GM19193 (cell line): ENCODE results near the gene JAZF1.

ENCODE experiments used
- POLR2A ChIP-seq: IDR thresholded peaks from 4 replicates; pipeline ENCODE4 v1.6.1; 2011; ENCODE audit not compliant: insufficient read depth, insufficient read length; ENCODE audit errors: extremely low read depth

Gene JAZF1

GRCh38 chr7:28157831-28158416, 22.7 kb downstream of the JAZF1 start:
- TF ChIP-seq POLR2A = no peak

GRCh38 chr7:28157076-28157745, 23.4 kb downstream of the JAZF1 start:
- no peak for TF ChIP-seq POLR2A

DNA sequence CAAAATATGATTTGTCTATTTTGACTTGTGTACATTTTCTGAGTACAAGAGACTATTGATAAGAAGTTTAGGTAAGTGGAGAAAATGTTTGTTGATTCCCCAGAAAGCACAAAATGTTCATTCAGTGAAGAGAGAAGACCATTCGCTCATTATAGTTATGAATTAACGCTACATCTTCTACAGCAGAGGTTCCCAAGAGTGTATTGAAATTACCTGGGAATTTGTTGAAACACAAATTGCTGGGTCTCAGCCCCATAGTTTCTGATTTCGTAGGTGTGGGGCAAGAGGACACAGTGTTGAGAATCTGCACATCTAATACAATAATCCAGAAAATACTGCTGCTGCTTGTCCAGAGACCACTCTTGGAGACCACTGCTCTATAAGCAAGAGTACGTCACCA, 24.2 kb downstream of the JAZF1 start:
- no peak for TF ChIP-seq POLR2A

- no peak for TF ChIP-seq POLR2A
Measured at GRCh38 chr7:28155964-28156363, 24.6 kb downstream of the JAZF1 start.

DNA sequence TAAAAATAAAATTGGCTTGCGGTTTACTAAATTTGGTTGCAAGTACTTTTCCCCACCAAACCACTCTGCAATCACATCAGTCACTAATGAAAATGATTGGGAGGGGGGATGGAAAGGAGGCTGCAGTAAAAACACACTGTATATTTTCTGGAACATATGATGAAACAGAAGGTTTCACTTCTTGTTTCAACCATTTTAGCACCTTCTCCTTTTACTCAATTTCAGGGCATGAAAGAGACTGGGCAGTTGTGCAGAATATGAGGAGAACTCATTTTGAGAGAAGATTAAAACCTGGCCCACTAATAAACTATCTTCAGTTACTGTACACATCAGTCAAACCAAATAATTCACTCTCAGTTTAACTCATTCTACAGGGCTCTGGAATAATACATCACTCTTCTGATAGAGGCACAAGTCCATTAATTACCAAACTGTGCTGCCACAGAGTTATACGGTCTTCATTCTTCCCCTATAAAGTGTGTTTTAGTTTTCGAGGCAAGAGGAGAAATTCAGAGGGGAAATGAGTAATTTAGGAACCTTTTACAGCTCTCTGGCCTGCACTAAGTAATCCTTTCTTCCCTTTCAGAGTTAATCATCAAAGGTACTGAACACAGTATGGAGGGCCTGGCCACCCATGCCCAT, 25.5 kb downstream of the JAZF1 start:
- TF ChIP-seq POLR2A = no peak

- TF ChIP-seq POLR2A = no peak
Measured at GRCh38 chr7:28152594-28152993, 28.0 kb downstream of the JAZF1 start.

GRCh38 chr7:28151965-28152364, 28.6 kb downstream of the JAZF1 start:
- no peak for TF ChIP-seq POLR2A

DNA sequence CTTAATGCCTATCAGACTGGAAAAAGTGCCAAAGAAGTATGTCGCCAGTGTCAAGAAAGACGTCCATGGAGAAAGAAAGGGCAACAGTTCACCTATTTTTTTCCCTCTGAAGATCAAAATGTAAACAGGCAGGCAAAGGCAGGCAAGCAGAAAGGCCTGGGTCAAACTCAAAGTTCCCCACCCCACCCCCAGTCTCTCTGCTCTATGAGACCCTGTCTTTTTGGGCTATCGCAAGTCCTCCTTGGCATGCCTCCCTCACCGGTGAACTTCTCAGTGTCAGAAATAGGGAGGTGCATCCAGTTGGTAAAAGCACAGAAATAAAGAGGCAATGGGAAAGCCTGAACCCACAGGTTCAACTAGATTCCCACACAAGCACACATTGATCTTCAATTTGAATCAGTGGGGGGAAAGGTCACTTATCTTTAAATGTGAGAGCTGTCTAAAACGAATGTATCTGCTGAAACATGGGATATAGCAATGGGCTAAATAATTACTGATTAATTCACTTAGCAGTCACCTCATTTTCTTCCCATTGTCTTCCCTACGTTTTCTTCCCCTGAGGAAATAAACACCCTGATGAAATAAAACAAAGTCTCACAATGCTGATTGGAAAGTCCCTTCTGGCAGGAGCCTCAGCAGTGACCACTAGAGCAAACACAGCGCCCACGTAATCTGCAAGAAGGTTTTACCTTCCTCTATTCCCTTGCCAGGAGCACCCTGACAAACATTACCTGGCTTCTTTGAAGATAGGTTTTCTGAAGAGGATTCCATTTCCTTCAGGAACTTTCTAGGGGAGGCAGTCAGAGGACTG, 31.1 kb downstream of the JAZF1 start:
- TF ChIP-seq POLR2A = no peak

GRCh38 chr7:28145931-28146330, 34.7 kb downstream of the JAZF1 start:
- no peak for TF ChIP-seq POLR2A

DNA sequence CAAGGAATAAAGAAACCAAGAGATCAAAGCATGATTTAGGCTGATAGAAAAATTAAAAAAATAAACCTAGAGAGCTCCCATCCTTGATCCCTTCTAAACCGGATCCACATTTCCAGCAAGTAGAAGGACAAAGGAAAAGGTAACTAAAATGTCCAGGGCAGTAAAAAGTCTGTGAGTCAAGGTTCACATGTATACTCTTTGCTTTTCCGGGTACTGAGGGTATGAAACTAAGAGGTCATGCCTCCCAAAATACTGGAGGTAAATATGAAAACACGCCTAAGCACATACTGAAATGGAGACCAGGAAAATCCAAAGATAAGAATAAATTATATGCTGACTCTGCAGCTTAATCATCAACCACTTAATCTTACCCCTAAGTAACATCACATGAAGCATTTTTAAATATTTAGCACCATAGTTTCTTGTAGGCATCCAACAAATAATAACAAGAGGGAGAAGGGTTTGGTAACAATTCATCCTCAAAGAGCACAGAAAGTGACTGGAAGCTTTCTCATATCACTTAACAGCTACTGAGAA, 35.4 kb downstream of the JAZF1 start:
- TF ChIP-seq POLR2A = no peak

DNA sequence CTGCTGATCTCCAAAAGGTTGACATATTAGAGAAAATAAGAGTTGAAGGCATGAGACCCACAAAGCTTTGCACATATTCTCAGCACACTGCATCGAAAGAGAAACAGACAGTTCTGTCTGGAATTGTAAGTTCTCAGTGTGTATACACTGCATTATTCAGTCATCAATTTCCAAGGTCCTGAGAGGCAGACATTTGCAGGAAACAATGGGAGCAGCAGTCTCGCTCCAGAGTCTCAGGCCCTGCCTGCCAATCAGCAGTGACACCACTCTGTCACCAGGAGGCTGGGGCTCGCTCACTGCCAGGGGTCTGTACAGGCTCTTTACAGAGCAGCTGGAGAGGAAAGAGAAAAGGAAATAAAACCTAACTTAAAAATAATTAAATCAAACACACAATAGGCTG, 36.3 kb downstream of the JAZF1 start:
- no peak for TF ChIP-seq POLR2A

GRCh38 chr7:28142650-28143049, 37.9 kb downstream of the JAZF1 start:
- TF ChIP-seq POLR2A = no peak

GRCh38 chr7:28140979-28141378, 39.6 kb downstream of the JAZF1 start:
- no peak for TF ChIP-seq POLR2A

GRCh38 chr7:28138837-28139236, 41.8 kb downstream of the JAZF1 start:
- TF ChIP-seq POLR2A = no peak

GRCh38 chr7:28137463-28137862, 43.1 kb downstream of the JAZF1 start:
- no peak for TF ChIP-seq POLR2A
